VCaP (cell line): ENCODE data around the gene PRMT5.

Experiments
- H3K27ac ChIP-seq: fragments of 450-650 bp; 2 replicates; pipeline ENCODE4 v1.5.1; 2017
- CTCF ChIP-seq: fragments of 450-650 bp; conservative IDR thresholded peaks from 2 replicates; pipeline ENCODE4 v1.5.1; 2017; ENCODE audit warnings: mild to moderate bottlenecking, moderate library complexity

Gene PRMT5

GRCh38 chr14:22926316-22926715 lies 2.9 kb downstream of the PRMT5 start:
- TF ChIP-seq CTCF: no peak
- no peak overlapping the region for H3K27ac ChIP-seq

GRCh38 chr14:22925513-22925912 lies 3.7 kb downstream of the PRMT5 start:
- no peak overlapping the region for H3K27ac ChIP-seq
- no peak for TF ChIP-seq CTCF

- H3K27ac ChIP-seq: no peak overlapping the region
- TF ChIP-seq CTCF: no peak
These were observed 5.4 kb downstream of the PRMT5 start for GRCh38 chr14:22923746-22924145.

DNA sequence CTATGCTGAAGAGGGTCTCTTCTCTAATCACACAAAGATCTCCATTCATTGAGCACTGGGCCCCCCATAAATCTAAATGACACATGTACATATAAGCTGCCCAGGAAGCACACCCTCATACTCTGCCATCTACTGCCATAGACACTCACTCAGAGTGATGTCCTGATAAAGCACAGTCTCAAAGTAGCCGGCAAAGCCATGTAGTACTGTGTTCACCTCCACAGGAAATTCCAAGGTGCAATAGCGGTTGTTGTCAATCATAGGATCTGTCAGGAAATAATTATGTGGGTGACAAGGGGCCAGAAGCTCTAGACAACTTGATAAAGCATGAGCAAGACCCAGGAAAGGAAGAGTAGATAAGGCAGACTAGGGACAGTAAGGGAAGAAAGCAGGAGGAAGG lies 6.9 kb downstream of the PRMT5 start:
- H3K27ac ChIP-seq: no peak overlapping the region
- no peak for TF ChIP-seq CTCF

DNA sequence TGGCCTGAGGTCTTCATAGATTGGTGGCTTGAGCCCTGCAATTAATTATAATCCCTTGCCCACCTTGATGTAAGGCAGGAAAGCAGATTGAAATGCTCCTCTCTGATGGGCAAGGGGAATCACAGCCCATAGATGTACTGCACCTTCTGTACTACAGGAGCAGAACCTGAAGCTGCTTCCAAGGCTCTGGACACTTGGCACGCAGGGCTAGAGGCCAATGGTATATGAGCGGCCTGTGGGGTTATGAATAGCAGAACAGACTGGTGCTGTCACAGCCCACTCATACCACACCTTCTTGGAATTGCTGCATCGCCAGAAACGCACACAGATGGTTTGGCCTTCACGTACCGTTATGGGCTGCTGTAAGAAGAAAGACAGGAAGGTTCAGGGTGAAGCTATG lies 8.5 kb downstream of the PRMT5 start:
- no peak overlapping the region; the same call in 1 of the 2 replicates for H3K27ac ChIP-seq

GRCh38 chr14:22919601-22919921 lies 9.6 kb downstream of the PRMT5 start:
- H3K27ac ChIP-seq: peak overlapping the region; percentile 85
- no peak for TF ChIP-seq CTCF

More for the DNA sequence above, 8.5 kb downstream of the PRMT5 start:
- TF ChIP-seq CTCF: no peak

DNA sequence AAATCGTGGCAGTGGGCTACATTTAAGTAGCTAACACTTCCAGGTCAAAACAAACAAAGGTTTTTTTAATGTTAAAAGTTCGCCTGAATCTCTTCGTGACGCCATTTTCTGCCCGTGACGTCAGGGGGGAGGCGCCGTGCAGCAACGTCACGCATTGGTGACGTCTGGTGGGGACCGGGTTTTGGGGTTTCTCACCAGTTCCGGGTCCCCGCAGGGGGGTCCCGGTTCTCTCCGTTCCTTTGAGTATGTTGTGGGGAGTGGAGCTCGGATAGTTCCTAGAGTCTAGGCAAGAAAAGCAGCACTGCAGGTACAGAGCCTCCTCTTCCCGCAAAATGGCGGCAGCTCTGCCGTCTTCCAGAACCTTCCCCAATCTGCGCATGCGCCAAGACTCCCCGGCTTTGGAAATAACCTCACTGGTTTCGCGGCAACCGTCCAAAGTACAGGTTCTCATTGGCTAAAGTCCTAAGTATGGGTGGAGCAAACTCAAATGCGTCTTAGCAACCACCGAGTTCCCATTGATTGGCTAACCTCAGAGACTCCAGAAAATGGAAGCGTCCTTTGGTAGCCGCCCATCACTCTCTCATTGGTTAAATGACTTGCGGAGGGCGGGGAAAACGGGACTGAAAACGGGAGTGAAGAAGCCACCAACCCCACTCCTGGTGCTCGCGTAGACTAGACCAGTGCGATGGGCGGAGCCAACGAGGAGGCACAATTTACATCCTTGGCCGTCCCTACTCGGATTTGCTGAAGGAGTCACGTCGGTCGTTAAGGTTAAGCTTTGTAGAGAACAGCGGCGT lies 10.2 kb downstream of the PRMT5 start, which contains the start of gene RBM23:
RBM23 (minus strand) TSS at position 346 of the 797 bp plus-strand sequence.
- TF ChIP-seq CTCF: no peak
- peak within 1 kb of the TSS; percentile 85 for H3K27ac ChIP-seq
